ENCODE results near the gene ATG7.

- TF ChIP-seq ZNF274 (IDR thresholded peaks at IDR 0.05; ENCODE audit: low read depth, low read length) (no peak), YY1 (IDR thresholded peaks at IDR 0.05; ENCODE audit: insufficient read depth, insufficient read length) (no peak), SUZ12 (IDR thresholded peaks at IDR 0.05; ENCODE audit: extremely low read depth, insufficient read depth, insufficient read length) (no peak)
These were observed 10.9 kb downstream of the ATG7 start for GRCh38 chr3:11283139-11283475.
